PC-3 (cell line): ENCODE results near the gene OPALIN.

Source experiments
- EZH2 ChIP-seq: fragments of 300-600 bp; sonication (generic); IDR thresholded peaks from one replicate; pipeline ENCODE4 v1.6.1; 2017; ENCODE audit warnings: antibody characterized with exemption, mild to moderate bottlenecking, low read length; ENCODE audit not compliant: unreplicated experiment
- EZH2phosphoT487 ChIP-seq: fragments of 300-600 bp; sonication (generic); IDR thresholded peaks from 2 replicates; pipeline ENCODE4 v1.6.1; 2018; ENCODE audit warnings: mild to moderate bottlenecking, antibody characterized with exemption, low read length, borderline replicate concordance
- TF ChIP-seq, protein P1 (sequence below): fragments of 300-600 bp; sonication (generic); conservative IDR thresholded peaks from 2 replicates; pipeline ENCODE4 v1.5.1; 2017; ENCODE audit warnings: antibody characterized with exemption, low read depth, mild to moderate bottlenecking, low read length

DNA sequence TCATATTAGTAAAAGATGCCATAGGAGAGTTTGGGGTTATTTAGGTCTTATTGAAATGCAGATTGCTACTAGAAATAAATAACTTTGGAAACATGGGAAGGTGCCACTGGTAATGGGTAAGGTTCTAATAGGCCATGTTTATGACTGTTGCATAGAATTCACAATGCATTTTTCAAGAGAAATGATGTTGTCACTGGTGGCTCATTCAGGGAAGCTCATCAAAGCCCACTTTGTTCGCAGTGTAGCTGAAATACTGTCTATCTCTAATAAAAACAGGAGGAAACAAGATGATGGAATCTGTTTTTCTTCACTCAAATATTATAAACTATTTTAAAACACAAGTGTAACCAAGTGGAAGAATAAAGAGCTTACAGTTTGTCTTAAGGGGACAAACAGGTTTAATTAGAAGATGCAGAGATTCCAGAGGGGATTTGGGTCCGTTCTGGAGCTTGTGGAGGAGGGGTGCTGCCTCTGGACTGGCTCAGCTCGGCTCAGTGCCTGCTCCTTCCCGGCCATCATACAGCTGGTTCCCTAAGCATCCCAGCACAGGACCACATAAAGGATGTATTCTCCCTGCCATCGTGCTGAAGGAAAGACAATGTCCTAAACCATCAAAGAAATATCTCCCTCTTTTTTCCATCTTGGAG, 20.4 kb downstream of the OPALIN start:
- TF ChIP-seq, protein P1, sequence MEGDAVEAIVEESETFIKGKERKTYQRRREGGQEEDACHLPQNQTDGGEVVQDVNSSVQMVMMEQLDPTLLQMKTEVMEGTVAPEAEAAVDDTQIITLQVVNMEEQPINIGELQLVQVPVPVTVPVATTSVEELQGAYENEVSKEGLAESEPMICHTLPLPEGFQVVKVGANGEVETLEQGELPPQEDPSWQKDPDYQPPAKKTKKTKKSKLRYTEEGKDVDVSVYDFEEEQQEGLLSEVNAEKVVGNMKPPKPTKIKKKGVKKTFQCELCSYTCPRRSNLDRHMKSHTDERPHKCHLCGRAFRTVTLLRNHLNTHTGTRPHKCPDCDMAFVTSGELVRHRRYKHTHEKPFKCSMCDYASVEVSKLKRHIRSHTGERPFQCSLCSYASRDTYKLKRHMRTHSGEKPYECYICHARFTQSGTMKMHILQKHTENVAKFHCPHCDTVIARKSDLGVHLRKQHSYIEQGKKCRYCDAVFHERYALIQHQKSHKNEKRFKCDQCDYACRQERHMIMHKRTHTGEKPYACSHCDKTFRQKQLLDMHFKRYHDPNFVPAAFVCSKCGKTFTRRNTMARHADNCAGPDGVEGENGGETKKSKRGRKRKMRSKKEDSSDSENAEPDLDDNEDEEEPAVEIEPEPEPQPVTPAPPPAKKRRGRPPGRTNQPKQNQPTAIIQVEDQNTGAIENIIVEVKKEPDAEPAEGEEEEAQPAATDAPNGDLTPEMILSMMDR, result no peak
- TF ChIP-seq EZH2phosphoT487, result no peak
- no peak for TF ChIP-seq EZH2
